Thyroid gland (tissue), 4 donors: ENCODE measurements around the gene PRRT1B. TPM values are rescaled to one million over a fixed set of nuclear protein-coding genes. Genes with fewer than 3 reads are reported as not detected.

Experiments
- DNase-seq, 2 donors: peaks; one replicate each; pipeline ENCODE4 v3.0.0-alpha.2; 2019
- H3K27ac ChIP-seq, 3 donors: fragments of 200-600 bp; sonication (generic); 1 replicate in 2 of 3; 2 replicates in 1 of 3; pipeline ENCODE4 v1.5.1; 2016 to 2019; ENCODE audit warnings: mild to moderate bottlenecking in 1 of 3, moderate library complexity in 1 of 3
- H3K27me3 ChIP-seq: fragments of 200-600 bp; sonication (generic); one replicate; pipeline ENCODE4 v1.5.1; 2019
- H3K36me3 ChIP-seq, 2 donors: fragments of 200-600 bp; sonication (generic); one replicate each; pipeline ENCODE4 v1.5.1; 2016 to 2019
- H3K4me1 ChIP-seq, 2 donors: fragments of 200-600 bp; sonication (generic); one replicate each; pipeline ENCODE4 v1.5.1; 2017 to 2019
- H3K4me3 ChIP-seq, 3 donors: fragments of 200-600 bp; sonication (generic); replicated peaks in 1 of 3; 1 replicate in 2 of 3; 2 replicates in 1 of 3; pipeline ENCODE4 v1.5.1; 2016; ENCODE audit warnings: mild to moderate bottlenecking in 1 of 3
- H3K9me3 ChIP-seq: fragments of 200-600 bp; sonication (generic); one replicate; pipeline ENCODE4 v1.5.1; 2017
- CTCF ChIP-seq, 6 experiments: fragments of 200-600 bp in 3 of 6; fragments of 450-650 bp in 3 of 6; sonication (generic) in 3 of 6; IDR thresholded peaks; one replicate each; pipeline ENCODE4 v1.5.1; 2016 to 2019; ENCODE audit warnings: antibody characterized with exemption in 6 of 6, mild to moderate bottlenecking in 2 of 6, inconsistent platforms in 1 of 6, moderate library complexity in 1 of 6
- POLR2A ChIP-seq, 2 donors: fragments of 450-650 bp; IDR thresholded peaks; one replicate each; pipeline ENCODE4 v1.6.1; 2017; ENCODE audit warnings: antibody characterized with exemption in 2 of 2, mild to moderate bottlenecking in 2 of 2, moderate library complexity in 1 of 2
- WGBS, 2 donors: methylation state at CpG; one replicate each; pipeline ENCODE4 v1.1.5; 2017; 5-methylcytosine and 5-hydroxymethylcytosine counted together
- intact Hi-C: fragments of 100-400 bp; cut with DNase I; formaldehyde crosslinking; loops from one replicate; pipeline ENCODE4 v1.15.1; 2023
- total RNA-seq, 4 donors: library from RNA; depleted of rRNA; stranded (reverse); fragments of >200 nt; gene quantifications; one replicate each; pipeline ENCODE4 v1.2.3, GENCODE V29; 2016

The PRRT1B gene
- total RNA-seq, 4 donors from 2014 or later = not detected

DNA sequence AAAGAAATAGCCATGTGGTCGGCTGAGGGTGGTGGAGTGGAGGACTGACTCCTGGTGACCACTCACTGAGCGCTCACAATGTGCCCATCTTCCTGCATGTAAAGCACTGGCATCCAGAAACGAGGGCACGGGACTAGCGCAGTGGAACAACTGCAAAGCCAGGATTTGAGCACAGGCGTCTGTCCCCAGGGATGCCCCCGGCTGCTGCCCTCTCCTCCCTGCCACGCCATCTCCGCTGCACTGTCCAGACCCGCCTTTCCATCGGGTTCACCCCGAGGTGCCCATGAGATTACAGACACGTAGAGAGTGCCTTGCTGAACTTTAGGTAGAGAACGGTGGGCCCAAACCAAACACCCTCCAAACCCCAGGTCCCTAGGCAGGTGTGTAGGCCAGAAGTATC lies 44.7 kb downstream of the PRRT1B start:
- 92 to 98% methylated on average over 13 to 14 of the region's 14 CpGs for WGBS, 2 donors
- no peak for TF ChIP-seq POLR2A (IDR thresholded peaks at IDR 0.05)
- no peak for TF ChIP-seq CTCF (IDR thresholded peaks at IDR 0.05)
- intact Hi-C loops = loop anchor here (2.0 kb wide), 1 partner anchor 151 kb away; the partner anchor contains the start of gene RAPGEF1

GRCh38 chr9:131590449-131590848 lies 45.1 kb downstream of the PRRT1B start:
- TF ChIP-seq POLR2A (IDR thresholded peaks at IDR 0.05) (no peak), CTCF (IDR thresholded peaks at IDR 0.05) (no peak)
- peaks cover 26 to 41% of the 10 kb centered on the region in 2 donors for H3K36me3 ChIP-seq
- DNase-seq = no peak
- no peaks in the 10 kb centered on the region for H3K4me1 ChIP-seq
- H3K4me3 ChIP-seq = no peak overlapping the region
- no peaks in the 10 kb centered on the region for H3K27me3 ChIP-seq
- intact Hi-C loops = loop anchor here (2.0 kb wide), 1 partner anchor 150 kb away; the partner anchor contains the start of gene RAPGEF1
- 91 to 96% methylated on average over 13 of the region's 13 CpGs for WGBS, 2 donors
- no peak overlapping the region for H3K27ac ChIP-seq
- H3K9me3 ChIP-seq = no peaks in the 10 kb centered on the region

More for the DNA sequence above, 44.7 kb downstream of the PRRT1B start:
- Histone ChIP-seq H3K27me3 (no peaks in the 10 kb centered on the region), H3K36me3 (peaks cover 26 to 36% of the 10 kb centered on the region in 2 donors), H3K27ac (no peak overlapping the region), H3K4me3 (no peak overlapping the region), H3K9me3 (no peaks in the 10 kb centered on the region), H3K4me1 (no peaks in the 10 kb centered on the region)
- DNase-seq = no peak

- peak; percentile 52 to 99 (median 88) for TF ChIP-seq CTCF (IDR thresholded peaks at IDR 0.05)
- TF ChIP-seq POLR2A (IDR thresholded peaks at IDR 0.05) = no peak
- Histone ChIP-seq H3K9me3 (no peaks in the 10 kb centered on the region), H3K27me3 (no peaks in the 10 kb centered on the region), H3K27ac (no peak overlapping the region), H3K4me3 (no peak overlapping the region), H3K4me1 (no peaks in the 10 kb centered on the region), H3K36me3 (peaks cover 33 to 48% of the 10 kb centered on the region in 2 donors)
- 66 to 79% methylated on average over 13 to 14 of the region's 21 CpGs for WGBS, 2 donors
- peak; percentile 84 for DNase-seq
- intact Hi-C loops = loop anchor here (2.0 kb wide), 1 partner anchor 150 kb away; the partner anchor contains the start of gene RAPGEF1
These were observed 45.9 kb downstream of the PRRT1B start for GRCh38 chr9:131590907-131591844.

DNA sequence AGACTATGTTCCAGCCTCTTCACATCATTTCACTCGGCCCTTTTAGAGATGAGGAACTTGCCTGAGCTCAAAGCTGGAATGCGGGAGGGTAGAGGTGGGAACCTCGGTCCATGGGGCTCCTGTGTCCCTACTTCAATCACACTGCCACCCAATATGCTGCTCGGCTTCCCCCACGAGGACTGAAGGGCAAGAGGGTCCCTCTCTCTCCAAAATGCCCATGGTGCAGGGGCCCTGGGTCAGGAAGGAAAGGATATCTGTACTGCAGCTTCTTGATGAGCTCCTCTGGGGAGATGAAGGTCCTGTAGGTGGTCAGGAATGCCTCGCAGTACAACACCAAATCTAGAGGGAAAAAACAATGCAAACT lies 46.5 kb downstream of the PRRT1B start:
- H3K27ac ChIP-seq = no peak overlapping the region
- H3K9me3 ChIP-seq = no peaks in the 10 kb centered on the region

More for the DNA sequence above, 46.5 kb downstream of the PRRT1B start:
- WGBS, 2 donors = 71 to 73% methylated on average over 6 of the region's 6 CpGs
- H3K36me3 ChIP-seq = peaks cover 39 to 54% of the 10 kb centered on the region in 2 donors
- DNase-seq = no peak
- TF ChIP-seq CTCF (IDR thresholded peaks at IDR 0.05) = no peak
- no peak for TF ChIP-seq POLR2A (IDR thresholded peaks at IDR 0.05)
- intact Hi-C loops = loop anchor here (2.0 kb wide), 1 partner anchor 149 kb away; the partner anchor contains the start of gene RAPGEF1
- no peaks in the 10 kb centered on the region for H3K27me3 ChIP-seq
- no peaks in the 10 kb centered on the region for H3K4me1 ChIP-seq
- H3K4me3 ChIP-seq = no peak overlapping the region
